Uterine smooth muscle cell (primary cell): ENCODE measurements around the gene PPIL3. TPM values are rescaled to one million over a fixed set of nuclear protein-coding genes. Genes with fewer than 3 reads are reported as not detected.

Experiments used
- total RNA-seq: library from RNA; depleted of rRNA; stranded (reverse); fragments of >200 nt; gene quantifications from 2 replicates; pipeline ENCODE4 v1.2.3, GENCODE V29; 2014

The PPIL3 gene
- total RNA-seq: 26.8 and 74.4 TPM in 2 replicates

GRCh38 chr2:200888704-200889625 is at the start of gene PPIL3, which contains the start of gene NIF3L1:
Gene PPIL3, minus strand, starts transcription at chr2:200889077. Its CDS starts 1,462 bp downstream, at chr2:200887615.
Gene NIF3L1, plus strand, starts transcription at chr2:200889371. Its CDS starts 2,573 bp downstream, at chr2:200891944.

GRCh38 chr2:200864176-200865034 is 24.5 kb downstream of the PPIL3 start, which contains the start of gene CLK1:
Gene CLK1, minus strand, starts transcription at chr2:200864658. Its CDS starts 2,796 bp downstream, at chr2:200861862.

Other genes with a start within 250 kb of the PPIL3 start
- 303 and 519 TPM in 2 replicates for gene BZW1, start 77.2 kb downstream of the PPIL3 start, total RNA-seq
- 54.0 and 58.1 TPM in 2 replicates for gene CLK1, start 24.4 kb downstream of the PPIL3 start, total RNA-seq
- 22.2 and 36.3 TPM in 2 replicates for gene NIF3L1, start 294 bp upstream of the PPIL3 start, total RNA-seq
- gene ORC2, start 74.6 kb upstream of the PPIL3 start, total RNA-seq: 15.1 and 18.7 TPM in 2 replicates
- 9.4 and 11.7 TPM in 2 replicates for gene HYCC2, start 182.6 kb upstream of the PPIL3 start, total RNA-seq
- 80.9 and 81.7 TPM in 2 replicates for gene NDUFB3, start 182.9 kb upstream of the PPIL3 start, total RNA-seq
- 74.3 and 100 TPM in 2 replicates for gene CFLAR, start 227.1 kb upstream of the PPIL3 start, total RNA-seq